Keratinocyte (primary cell): Measurements from ENCODE around the gene ZNF283. TPM values are rescaled to one million over a fixed set of nuclear protein-coding genes. Genes with fewer than 3 reads are reported as not detected.
"Not testable (repeated sequence)": the region's sequence is repeated elsewhere in the genome, so short reads cannot be mapped to it uniquely, and the experiment has no call there.

Source experiments
- DNase-seq: peaks from one replicate; pipeline ENCODE4 v3.0.0-alpha.2; 2011; ENCODE audit warnings: low read depth, missing footprints, low spot score
- FAIRE-seq: peaks from 2 replicates; lab custom pipeline; 2011; peaks lifted over from hg19 to GRCh38; lab: Jason Lieb, UNC
- H2AFZ ChIP-seq: 2 replicates; pipeline ENCODE4 v1.6.0; 2012; ENCODE audit warnings: low read length, control low read depth, inconsistent platforms; ENCODE audit not compliant: control insufficient read depth
- H3K27ac ChIP-seq: 2 replicates; pipeline ENCODE4 v1.5.1; 2011; ENCODE audit warnings: low read length; ENCODE audit not compliant: control insufficient read depth, insufficient read depth
- H3K27me3 ChIP-seq: 3 replicates; pipeline ENCODE4 v1.6.0; 2011; ENCODE audit warnings: low read length; ENCODE audit not compliant: control insufficient read depth, insufficient read depth; ENCODE audit errors: extremely low read depth
- H3K36me3 ChIP-seq, 2 experiments: 2 replicates in 1 of 2; 3 replicates in 1 of 2; pipeline ENCODE4 v1.5.1; 2011; ENCODE audit warnings: low read length in 2 of 2, mild to moderate bottlenecking in 1 of 2; ENCODE audit not compliant: control insufficient read depth in 2 of 2, insufficient read depth in 2 of 2; ENCODE audit errors: extremely low read depth in 1 of 2
- H3K4me1 ChIP-seq: 3 replicates; pipeline ENCODE4 v1.5.1; 2011; ENCODE audit warnings: low read length; ENCODE audit not compliant: control insufficient read depth, insufficient read depth; ENCODE audit errors: extremely low read depth
- H3K4me2 ChIP-seq: 3 replicates; pipeline ENCODE4 v1.6.0; 2011; ENCODE audit warnings: low read depth, low read length; ENCODE audit not compliant: control insufficient read depth, insufficient read depth; ENCODE audit errors: extremely low read depth
- H3K4me3 ChIP-seq, 3 experiments: fragments of 200-600 bp in 1 of 3; sonication (generic) in 1 of 3; 2 replicates in 2 of 3; 3 replicates in 1 of 3; pipeline ENCODE4 v1.5.1; 2011 to 2016; ENCODE audit warnings: low read length in 3 of 3, mild to moderate bottlenecking in 3 of 3, control low read depth in 2 of 3, inconsistent platforms in 1 of 3, low read depth in 1 of 3, mixed read lengths in 1 of 3, mixed run types in 1 of 3, moderate library complexity in 1 of 3; ENCODE audit not compliant: control insufficient read depth in 2 of 3, insufficient read depth in 2 of 3; ENCODE audit errors: extremely low read depth in 1 of 3
- H3K79me2 ChIP-seq: 2 replicates; pipeline ENCODE4 v1.6.0; 2012; ENCODE audit warnings: low read length; ENCODE audit not compliant: control insufficient read depth, insufficient read depth
- H3K9ac ChIP-seq: 3 replicates; pipeline ENCODE4 v1.6.0; 2011; ENCODE audit warnings: low read length; ENCODE audit not compliant: control insufficient read depth, insufficient read depth; ENCODE audit errors: extremely low read depth
- H3K9me1 ChIP-seq: 3 replicates; pipeline ENCODE4 v1.6.0; 2011; ENCODE audit warnings: low read length; ENCODE audit not compliant: control insufficient read depth, insufficient read depth; ENCODE audit errors: extremely low read depth
- H3K9me3 ChIP-seq: 2 replicates; pipeline ENCODE4 v1.5.1; 2012; ENCODE audit warnings: low read depth, low read length; ENCODE audit not compliant: control insufficient read depth
- H4K20me1 ChIP-seq: 3 replicates; pipeline ENCODE4 v1.6.0; 2011; ENCODE audit warnings: low read length; ENCODE audit not compliant: control insufficient read depth, insufficient read depth; ENCODE audit errors: extremely low read depth
- EZH2 ChIP-seq: IDR thresholded peaks from one replicate; pipeline ENCODE4 v1.6.1; 2012; ENCODE audit warnings: inconsistent platforms, mild to moderate bottlenecking, low read length, moderate library complexity
- dilution Hi-C: fragments of 300-500 bp; cut with MboI; formaldehyde crosslinking; loops from one replicate; pipeline ENCODE4 v1.7.0; 2020; ENCODE audit warnings: low sequenced_read_pairs; ENCODE audit not compliant: extremely low pct_ligation_motif_present
- polyA plus RNA-seq, 5 experiments: library from polyadenylated mRNA; depleted of rRNA in 3 of 5; stranded (reverse) in 3 of 5; stranded (forward) in 1 of 5; unstranded in 1 of 5; fragments of >200 nt; gene quantifications; 1 replicate in 1 of 5; 2 replicates in 3 of 5; 3 replicates in 1 of 5; pipeline versions ENCODE4 v1.2.1 to v1.2.3, GENCODE V29; 2011 to 2012; ENCODE audit warnings: missing spikeins in 2 of 5, low read depth in 1 of 5, low replicate concordance in 1 of 5
- TF ChIP-seq, protein P1 (sequence below), 3 experiments: IDR thresholded peaks in 1 of 3; conservative IDR thresholded peaks in 1 of 3; optimal IDR thresholded peaks in 1 of 3; 2 replicates in 2 of 3; 3 replicates in 1 of 3; pipeline versions ENCODE3 to v1.5.1; 2011; ENCODE audit warnings: low read length in 3 of 3, mild to moderate bottlenecking in 3 of 3, moderate library complexity in 2 of 3, control low read depth in 1 of 3, inconsistent platforms in 1 of 3; ENCODE audit not compliant: insufficient read depth in 2 of 3; ENCODE audit errors: extremely low read depth in 1 of 3

Gene ZNF283
- polyA plus RNA-seq, 1 donor (not counting 4 experiments of a cell fraction or from before 2014, with no cell fraction given) = 7.7 TPM

DNA sequence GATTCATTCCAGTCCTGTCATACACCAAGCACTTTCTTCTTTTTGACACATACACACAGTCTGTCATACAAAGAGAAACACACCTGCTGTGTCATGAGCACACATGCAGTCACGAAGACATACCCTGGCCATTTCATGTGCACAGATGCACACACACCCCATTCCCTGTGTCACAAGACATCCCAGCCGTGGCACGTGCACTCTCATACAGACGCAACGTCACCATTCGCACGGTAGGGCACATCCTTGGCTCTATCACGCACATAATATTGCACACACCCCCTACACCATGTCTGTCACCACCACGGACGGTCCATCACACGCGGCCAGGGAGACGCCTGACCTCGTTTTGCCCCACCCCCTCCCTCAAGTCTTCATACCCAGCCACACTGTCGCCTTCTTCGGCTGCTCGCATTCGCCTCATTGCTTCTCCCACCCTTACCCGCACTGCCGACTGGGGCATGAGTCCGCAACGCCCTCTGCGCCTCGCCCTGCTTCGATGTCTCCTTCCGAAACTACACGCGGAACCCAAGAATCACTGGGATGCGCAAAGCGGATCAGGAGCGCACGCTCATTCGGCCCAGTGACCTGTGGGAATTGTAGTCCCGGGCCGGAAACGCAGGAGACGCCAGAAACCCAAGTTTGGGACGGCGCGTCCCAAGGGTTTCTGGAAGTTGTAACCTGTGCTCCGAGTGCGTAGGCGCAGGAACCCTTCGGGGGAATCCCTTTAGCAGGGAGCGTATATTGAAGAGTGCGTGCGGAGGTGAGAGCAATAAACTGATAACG is 6.8 kb upstream of the ZNF283 start:
- Histone ChIP-seq H3K9me1 (no peaks in the 10 kb centered on the region), H3K27me3 (no peaks in the 10 kb centered on the region), H3K36me3 (no peaks in the 10 kb centered on the region), H3K9me3 (no peaks in the 10 kb centered on the region), H3K4me2 (peak overlapping the region; percentile 73), H4K20me1 (no peaks in the 10 kb centered on the region), H3K9ac (peak overlapping the region; percentile 31), H3K27ac (no peak overlapping the region), H3K4me3 (peak overlapping the region; percentile 34 to 51 (median 48)), H3K4me1 (peaks cover 18% of the 10 kb centered on the region), H2AFZ (peak overlapping the region; percentile 91), H3K79me2 (no peaks in the 10 kb centered on the region)
- dilution Hi-C loops = no loop called here
- FAIRE-seq = peak; percentile 32
- TF ChIP-seq, protein P1, sequence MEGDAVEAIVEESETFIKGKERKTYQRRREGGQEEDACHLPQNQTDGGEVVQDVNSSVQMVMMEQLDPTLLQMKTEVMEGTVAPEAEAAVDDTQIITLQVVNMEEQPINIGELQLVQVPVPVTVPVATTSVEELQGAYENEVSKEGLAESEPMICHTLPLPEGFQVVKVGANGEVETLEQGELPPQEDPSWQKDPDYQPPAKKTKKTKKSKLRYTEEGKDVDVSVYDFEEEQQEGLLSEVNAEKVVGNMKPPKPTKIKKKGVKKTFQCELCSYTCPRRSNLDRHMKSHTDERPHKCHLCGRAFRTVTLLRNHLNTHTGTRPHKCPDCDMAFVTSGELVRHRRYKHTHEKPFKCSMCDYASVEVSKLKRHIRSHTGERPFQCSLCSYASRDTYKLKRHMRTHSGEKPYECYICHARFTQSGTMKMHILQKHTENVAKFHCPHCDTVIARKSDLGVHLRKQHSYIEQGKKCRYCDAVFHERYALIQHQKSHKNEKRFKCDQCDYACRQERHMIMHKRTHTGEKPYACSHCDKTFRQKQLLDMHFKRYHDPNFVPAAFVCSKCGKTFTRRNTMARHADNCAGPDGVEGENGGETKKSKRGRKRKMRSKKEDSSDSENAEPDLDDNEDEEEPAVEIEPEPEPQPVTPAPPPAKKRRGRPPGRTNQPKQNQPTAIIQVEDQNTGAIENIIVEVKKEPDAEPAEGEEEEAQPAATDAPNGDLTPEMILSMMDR (optimal IDR thresholded peaks at IDR 0.05 in 1 of 3, IDR thresholded peaks at IDR 0.05 in 1 of 3, conservative IDR thresholded peaks at IDR 0.05 in 1 of 3; ENCODE audit: extremely low read depth in 1 of 3, insufficient read depth in 2 of 3, low read length in 3 of 3) = no peak
- no peak for TF ChIP-seq EZH2
- no peak for DNase-seq

DNA sequence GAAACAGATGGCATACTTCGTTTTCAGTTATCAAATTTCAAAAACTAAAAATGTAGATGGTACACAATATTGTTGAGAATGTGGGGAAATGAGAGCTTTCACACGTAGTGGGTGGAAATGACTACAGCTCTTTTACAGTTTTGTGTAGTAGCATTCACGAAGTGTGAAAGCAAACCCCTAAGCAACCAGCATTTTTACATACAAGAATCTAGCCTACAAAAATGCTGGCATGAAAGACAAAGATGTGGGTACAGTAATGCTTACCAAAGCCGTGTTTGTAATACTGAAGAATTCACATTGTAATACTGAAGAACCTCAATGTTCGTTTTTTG is 6.3 kb upstream of the ZNF283 start:
- peak overlapping the region in 2 of 3 experiments; percentile 48 to 51 for H3K4me3 ChIP-seq
- H2AFZ ChIP-seq = peak overlapping the region; percentile 91
- H3K9me1 ChIP-seq = no peaks in the 10 kb centered on the region
- H3K4me1 ChIP-seq = peaks cover 18% of the 10 kb centered on the region
- H3K27me3 ChIP-seq = no peaks in the 10 kb centered on the region
- H3K4me2 ChIP-seq = peak overlapping the region; percentile 73
- no peak for TF ChIP-seq EZH2
- TF ChIP-seq, protein P1 (optimal IDR thresholded peaks at IDR 0.05 in 1 of 3, IDR thresholded peaks at IDR 0.05 in 1 of 3, conservative IDR thresholded peaks at IDR 0.05 in 1 of 3; ENCODE audit: extremely low read depth in 1 of 3, insufficient read depth in 2 of 3, low read length in 3 of 3) = no peak
- H3K9me3 ChIP-seq = no peaks in the 10 kb centered on the region
- no peak overlapping the region for H3K27ac ChIP-seq
- H4K20me1 ChIP-seq = no peaks in the 10 kb centered on the region
- no peak overlapping the region for H3K9ac ChIP-seq
- FAIRE-seq = no peak
- H3K36me3 ChIP-seq = no peaks in the 10 kb centered on the region
- dilution Hi-C loops = no loop called here
- no peaks in the 10 kb centered on the region for H3K79me2 ChIP-seq
- no peak for DNase-seq

DNA sequence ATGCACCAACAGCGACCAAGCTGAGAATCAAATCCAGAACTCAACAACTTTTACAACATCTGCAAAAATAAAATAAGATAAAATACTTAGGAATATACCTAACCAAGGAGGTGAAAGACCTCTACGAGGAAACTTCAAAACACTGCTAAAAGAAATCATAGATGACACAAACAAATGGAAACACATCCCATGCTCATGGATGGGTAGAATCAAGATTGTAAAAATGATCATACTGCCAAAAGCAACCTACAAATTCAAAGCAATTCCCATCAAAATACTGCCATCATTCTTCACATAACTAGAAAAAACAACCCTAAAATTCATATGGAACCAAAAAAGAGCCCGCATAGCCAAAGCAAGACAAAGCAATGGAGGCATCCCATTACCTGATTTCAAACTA is 3.3 kb upstream of the ZNF283 start:
- H3K36me3 ChIP-seq, H3K4me2 ChIP-seq, DNase-seq, H3K9me1 ChIP-seq, H4K20me1 ChIP-seq, dilution Hi-C loops, H3K27me3 ChIP-seq, H3K27ac ChIP-seq, H3K4me3 ChIP-seq, H2AFZ ChIP-seq, H3K9ac ChIP-seq, H3K9me3 ChIP-seq, H3K79me2 ChIP-seq, FAIRE-seq: not testable (repeated sequence)
- H3K4me1 ChIP-seq = peaks cover 15% of the 10 kb centered on the region

DNA sequence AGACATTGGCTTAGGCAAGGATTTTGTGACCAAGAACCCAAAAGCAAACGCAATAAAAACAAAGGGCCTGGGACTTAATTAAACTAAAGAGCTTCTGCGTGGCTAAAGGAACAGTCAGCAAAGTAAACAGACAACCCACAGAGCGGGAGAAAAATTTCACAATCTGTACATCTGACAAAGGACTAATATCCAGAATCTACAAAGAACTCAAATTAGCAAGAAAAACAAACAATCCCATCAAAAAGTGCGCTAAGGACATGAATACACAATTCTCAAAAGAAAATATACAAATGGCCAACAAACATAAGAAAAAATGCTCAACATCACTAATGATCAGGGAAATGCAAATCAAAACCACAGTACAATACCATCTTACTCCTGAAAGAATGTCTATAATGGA is 2.5 kb upstream of the ZNF283 start:
- H2AFZ ChIP-seq, H3K9me3 ChIP-seq, H4K20me1 ChIP-seq, H3K9me1 ChIP-seq, FAIRE-seq, H3K79me2 ChIP-seq, DNase-seq, H3K27ac ChIP-seq, H3K36me3 ChIP-seq, H3K4me2 ChIP-seq, H3K9ac ChIP-seq, dilution Hi-C loops, H3K27me3 ChIP-seq, H3K4me3 ChIP-seq: not testable (repeated sequence)
- peaks cover 11% of the 10 kb centered on the region for H3K4me1 ChIP-seq
